ENCODE data around the gene BTBD9. TPM values are rescaled to one million over a fixed set of nuclear protein-coding genes. Genes with fewer than 3 reads are reported as not detected.

The BTBD9 gene
- total and polyA plus RNA-seq, 2 of the 13 experiments (the other 11 are each of a cell fraction or from before 2014, with no cell fraction given): 1.2 to 3.0 TPM

DNA sequence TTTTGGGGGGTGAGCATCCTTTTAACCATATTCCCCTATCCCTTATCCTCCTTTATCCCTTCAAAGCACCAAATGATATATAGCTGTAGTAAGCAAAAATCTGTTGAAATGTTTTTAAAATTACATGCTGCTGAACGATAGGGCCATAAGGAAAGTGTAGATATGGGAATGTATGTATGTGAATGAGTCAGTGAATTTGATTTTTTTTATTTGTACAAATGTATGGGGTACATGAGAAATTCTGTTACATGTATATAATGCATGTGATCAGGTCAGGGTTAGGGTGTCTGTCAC is 493.0 kb downstream of the BTBD9 start:
- H3K9ac ChIP-seq (ENCODE audit: insufficient read depth, low read depth, low read length): no peak overlapping the region
- H3K4me1 ChIP-seq (ENCODE audit: insufficient read depth, low read length): peaks cover 1% of the 10 kb centered on the region; the same call in 1 of the 2 replicates
- peaks cover 9 to 39% of the 10 kb centered on the region in 2 experiments for H3K36me3 ChIP-seq (replicated peaks in 1 of 2; ENCODE audit: control insufficient read depth in 1 of 2, insufficient read depth in 2 of 2, low read length in 2 of 2)
- ChIA-PET CTCF (ENCODE audit: low intra/inter-chr PET ratio, low total read pairs) (no interaction called here), POLR2A (no interaction called here)
- DNase-seq (ENCODE audit: low spot score): no peak
- ATAC-seq: no peak
- peak; percentile 72 to 76 for TF ChIP-seq MAFK (conservative IDR thresholded peaks at IDR 0.05 in 1 of 2, IDR thresholded peaks at IDR 0.05 in 1 of 2; ENCODE audit: low read length in 2 of 2)
- no peak for TF ChIP-seq SP4 (CRISPR knock-in tag; IDR thresholded peaks at IDR 0.05)
- TF ChIP-seq SRF (IDR thresholded peaks at IDR 0.05; ENCODE audit: low read depth, low read length): no peak
- TF ChIP-seq MAFF (IDR thresholded peaks at IDR 0.05; ENCODE audit: low read depth, low read length): peak; percentile 56; the same call in 1 of the 2 replicates
- H4K20me1 ChIP-seq (ENCODE audit: insufficient read depth, low read length): peaks cover 3% of the 10 kb centered on the region; the same call in 1 of the 2 replicates
- no peak for FAIRE-seq
- BruUV-seq (replicated peaks): no TSS peak
- no peak overlapping the region for H3K4me3 ChIP-seq (replicated peaks in 1 of 3; ENCODE audit: insufficient read depth in 1 of 3, low read depth in 2 of 3, low read length in 3 of 3)
- H3K9me3 ChIP-seq (ENCODE audit: low read length): no peaks in the 10 kb centered on the region
- no peaks in the 10 kb centered on the region for H3K27me3 ChIP-seq (ENCODE audit: control insufficient read depth in 1 of 2, insufficient read depth in 2 of 2, low read length in 2 of 2)
- intact Hi-C loops (cut with micrococcal nuclease; ENCODE audit: unreplicated experiment) (no loop called here), in situ Hi-C loops (cut with HindIII; ENCODE audit: extremely low pct_ligation_motif_present, low pct_unique_long_range_greater_than_20kb) (no loop called here)
- no peak overlapping the region for H3K4me2 ChIP-seq (ENCODE audit: low read depth, low read length)
- H2AFZ ChIP-seq (ENCODE audit: low read length): no peak overlapping the region
- no peak overlapping the region for H3K27ac ChIP-seq (ENCODE audit: extremely low read length, insufficient read depth, low read length)
- no peaks in the 10 kb centered on the region for H3K79me2 ChIP-seq (ENCODE audit: insufficient read depth, low read length)
- WGBS (ENCODE audit: low lambda C conversion rate): 100% methylated on average over 1 of the region's 1 CpG

DNA sequence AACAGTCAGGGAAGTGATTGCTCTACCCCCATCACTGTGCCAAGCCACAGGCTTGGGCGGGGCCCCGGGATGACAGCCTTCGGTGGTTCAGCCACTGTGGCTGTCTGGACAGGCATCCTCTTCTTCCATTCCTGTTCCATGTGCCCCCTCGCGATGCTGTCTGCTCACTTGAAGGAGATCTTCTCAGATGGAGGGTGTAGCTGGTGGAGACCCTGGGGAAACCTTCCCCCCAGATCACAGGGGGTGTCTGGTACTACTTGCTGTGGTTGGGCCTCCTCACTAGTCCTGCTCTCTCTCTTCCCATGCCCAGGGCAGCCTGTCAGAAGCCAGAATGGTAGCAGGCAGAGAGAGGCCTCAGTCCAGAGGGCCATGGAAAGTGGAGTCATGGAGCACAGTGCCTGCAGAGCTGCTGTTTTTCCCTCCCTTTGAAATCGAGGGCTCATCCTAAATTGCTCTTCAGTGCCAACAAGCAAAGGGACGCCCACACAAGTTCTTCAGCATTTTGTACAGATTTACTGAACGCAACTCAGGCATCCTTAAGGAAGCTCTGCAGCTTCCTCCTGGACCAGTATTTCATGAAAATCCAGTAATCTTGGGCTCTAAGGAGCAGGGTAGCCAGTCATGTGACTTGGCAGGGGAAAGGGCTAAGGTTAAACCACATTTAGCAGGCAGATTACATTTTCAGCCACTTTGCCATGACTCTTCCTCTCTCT is 493.6 kb downstream of the BTBD9 start:
- Histone ChIP-seq H3K27me3 (ENCODE audit: control insufficient read depth in 1 of 2, insufficient read depth in 2 of 2, low read length in 2 of 2) (no peaks in the 10 kb centered on the region), H3K9me3 (ENCODE audit: low read length) (no peaks in the 10 kb centered on the region), H3K79me2 (ENCODE audit: insufficient read depth, low read length) (no peaks in the 10 kb centered on the region), H3K36me3 (replicated peaks in 1 of 2; ENCODE audit: control insufficient read depth in 1 of 2, insufficient read depth in 2 of 2, low read length in 2 of 2) (peaks cover 9 to 39% of the 10 kb centered on the region in 2 experiments; a peak in 3 of 5 replicates), H3K27ac (ENCODE audit: extremely low read length, insufficient read depth, low read length) (no peak overlapping the region), H3K4me3 (replicated peaks in 1 of 3; ENCODE audit: insufficient read depth in 1 of 3, low read depth in 2 of 3, low read length in 3 of 3) (no peak overlapping the region), H3K4me1 (ENCODE audit: insufficient read depth, low read length) (peaks cover 6% of the 10 kb centered on the region; the same call in 1 of the 2 replicates), H3K9ac (ENCODE audit: insufficient read depth, low read depth, low read length) (no peak overlapping the region), H2AFZ (ENCODE audit: low read length) (no peak overlapping the region), H3K4me2 (ENCODE audit: low read depth, low read length) (no peak overlapping the region), H4K20me1 (ENCODE audit: insufficient read depth, low read length) (peaks cover 3% of the 10 kb centered on the region; the same call in 1 of the 2 replicates)
- no TSS peak for BruUV-seq (replicated peaks)
- CTCF ChIA-PET (ENCODE audit: low intra/inter-chr PET ratio, low total read pairs): no interaction called here
- intact Hi-C loops (cut with micrococcal nuclease; ENCODE audit: unreplicated experiment): no loop called here
- WGBS (ENCODE audit: low lambda C conversion rate): 91% methylated on average over 8 of the region's 8 CpGs
- TF ChIP-seq JUNB (CRISPR knock-in tag; IDR thresholded peaks at IDR 0.05; ENCODE audit: borderline replicate concordance) (no peak), HNRNPLL (IDR thresholded peaks at IDR 0.05; ENCODE audit: low read depth, low read length, poor library complexity, severe bottlenecking) (no peak), JARID2 (CRISPR knock-in tag; IDR thresholded peaks at IDR 0.05; ENCODE audit: insufficient replicate concordance) (no peak), ZNF30 (CRISPR knock-in tag; IDR thresholded peaks at IDR 0.05) (no peak), RNF2 (conservative IDR thresholded peaks at IDR 0.05; ENCODE audit: low read depth) (no peak), ELF3 (CRISPR knock-in tag; IDR thresholded peaks at IDR 0.05) (no peak), ZNF207 (IDR thresholded peaks at IDR 0.05; ENCODE audit: borderline replicate concordance) (no peak), NFE2L2 (IDR thresholded peaks at IDR 0.05; ENCODE audit: low read length) (no peak), ATF7 (IDR thresholded peaks at IDR 0.05) (no peak), ATF7 (CRISPR knock-in tag; IDR thresholded peaks at IDR 0.05) (no peak), ZNF782 (CRISPR knock-in tag; IDR thresholded peaks at IDR 0.05; ENCODE audit: borderline replicate concordance) (no peak), CHD4 (IDR thresholded peaks at IDR 0.05; ENCODE audit: borderline replicate concordance, low read length) (no peak)
- POLR2A ChIA-PET: no interaction called here
- in situ Hi-C loops (cut with HindIII; ENCODE audit: extremely low pct_ligation_motif_present, low pct_unique_long_range_greater_than_20kb): no loop called here
- FAIRE-seq (no peak), DNase-seq (ENCODE audit: low spot score) (no peak), ATAC-seq (no peak)
